GM23338 (cell line): ENCODE results near the gene F8A3.
"Not testable (repeated sequence)": the region's sequence is repeated elsewhere in the genome, so short reads cannot be mapped to it uniquely, and the experiment has no call there.

Experiments
- CREB1 ChIP-seq: fragments of 250-450 bp; sonication (Bioruptor Pico); IDR thresholded peaks from 2 replicates; pipeline ENCODE4 v1.5.0; 2020; ENCODE audit warnings: low read depth, mild to moderate bottlenecking, moderate library complexity
- EZH2 ChIP-seq: fragments of 200-600 bp; sonication (generic); IDR thresholded peaks from one replicate; pipeline ENCODE4 v1.8.0; 2017; ENCODE audit warnings: antibody characterized with exemption, mild to moderate bottlenecking, low read depth; ENCODE audit not compliant: unreplicated experiment
- EZH2phosphoT487 ChIP-seq: fragments of 200-600 bp; sonication (generic); IDR thresholded peaks from one replicate; pipeline ENCODE4 v1.8.1; 2018; ENCODE audit warnings: antibody characterized with exemption; ENCODE audit not compliant: unreplicated experiment
- JUNB ChIP-seq: IDR thresholded peaks from one replicate; pipeline ENCODE4 v1.6.1; 2016; ENCODE audit warnings: antibody characterized with exemption; ENCODE audit not compliant: unreplicated experiment
- POLR2AphosphoS5 ChIP-seq: IDR thresholded peaks from 2 replicates; pipeline ENCODE4 v1.6.1; 2016; ENCODE audit warnings: antibody characterized with exemption, low read depth
- STAT1 ChIP-seq: IDR thresholded peaks from one replicate; pipeline ENCODE4 v1.6.1; 2016; ENCODE audit warnings: antibody characterized with exemption; ENCODE audit not compliant: unreplicated experiment
- ZNF114 ChIP-seq: fragments of 250-450 bp; sonication (Bioruptor Pico); IDR thresholded peaks from 2 replicates; pipeline ENCODE4 v1.5.0; 2020; ENCODE audit warnings: mild to moderate bottlenecking, moderate library complexity
- ZNF331 ChIP-seq: fragments of 250-450 bp; sonication (Bioruptor Pico); IDR thresholded peaks from 2 replicates; pipeline ENCODE4 v1.5.0; 2020; ENCODE audit warnings: low read depth, mild to moderate bottlenecking, moderate library complexity
- TF ChIP-seq, protein P1 (sequence below), 2 experiments: fragments of 200-600 bp in 1 of 2; sonication (generic) in 1 of 2; conservative IDR thresholded peaks; 2 replicates each; pipeline versions ENCODE4 v1.5.1 to v1.6.1; 2016 to 2017; ENCODE audit warnings: antibody characterized with exemption in 2 of 2, low read depth in 2 of 2, mild to moderate bottlenecking in 2 of 2, moderate library complexity in 1 of 2
- TF ChIP-seq, protein P2 (sequence below): IDR thresholded peaks from one replicate; pipeline ENCODE4 v1.6.1; 2018; ENCODE audit warnings: antibody characterized with exemption; ENCODE audit not compliant: unreplicated experiment
- TF ChIP-seq, protein P3 (sequence below): fragments of 250-450 bp; sonication (Bioruptor Pico); IDR thresholded peaks from 2 replicates; pipeline ENCODE4 v1.5.0; 2020; ENCODE audit warnings: mild to moderate bottlenecking, moderate library complexity

DNA sequence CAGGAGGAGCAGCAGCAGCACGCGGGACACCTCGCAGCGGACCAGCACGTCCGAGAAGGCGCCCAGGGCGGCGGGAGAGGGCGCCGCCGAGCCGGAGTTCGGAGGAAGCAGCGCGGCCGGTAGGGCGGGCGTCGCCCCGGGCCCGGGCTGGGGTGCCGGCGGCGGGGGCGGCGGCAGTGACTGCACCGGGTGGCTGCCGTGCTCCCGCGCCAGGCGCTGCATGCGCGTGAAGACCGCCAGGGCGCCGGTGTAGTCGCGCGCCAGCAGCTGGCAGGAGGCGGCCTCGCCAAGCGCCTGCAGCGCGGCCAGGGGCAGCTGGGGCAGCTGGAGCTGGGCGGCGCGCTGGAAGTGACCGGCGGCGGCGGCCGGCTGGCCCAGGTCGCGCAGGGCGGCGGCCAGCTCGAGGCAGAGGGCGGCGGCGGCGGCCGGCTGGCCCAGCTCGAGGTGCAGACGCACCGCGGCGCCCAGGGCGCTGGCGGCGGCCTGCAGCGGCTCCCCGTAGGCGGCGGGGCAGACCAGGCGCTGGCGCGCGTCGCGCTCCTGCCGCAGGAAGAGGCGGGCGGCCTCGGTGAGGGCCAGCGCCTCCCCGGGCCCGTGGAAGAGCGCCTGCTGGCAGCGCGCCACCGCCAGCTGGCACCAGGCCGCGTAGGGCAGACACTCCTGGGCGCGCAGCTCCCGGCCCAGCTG, 516 bp downstream of the F8A3 start:
- TF ChIP-seq, protein P1, sequence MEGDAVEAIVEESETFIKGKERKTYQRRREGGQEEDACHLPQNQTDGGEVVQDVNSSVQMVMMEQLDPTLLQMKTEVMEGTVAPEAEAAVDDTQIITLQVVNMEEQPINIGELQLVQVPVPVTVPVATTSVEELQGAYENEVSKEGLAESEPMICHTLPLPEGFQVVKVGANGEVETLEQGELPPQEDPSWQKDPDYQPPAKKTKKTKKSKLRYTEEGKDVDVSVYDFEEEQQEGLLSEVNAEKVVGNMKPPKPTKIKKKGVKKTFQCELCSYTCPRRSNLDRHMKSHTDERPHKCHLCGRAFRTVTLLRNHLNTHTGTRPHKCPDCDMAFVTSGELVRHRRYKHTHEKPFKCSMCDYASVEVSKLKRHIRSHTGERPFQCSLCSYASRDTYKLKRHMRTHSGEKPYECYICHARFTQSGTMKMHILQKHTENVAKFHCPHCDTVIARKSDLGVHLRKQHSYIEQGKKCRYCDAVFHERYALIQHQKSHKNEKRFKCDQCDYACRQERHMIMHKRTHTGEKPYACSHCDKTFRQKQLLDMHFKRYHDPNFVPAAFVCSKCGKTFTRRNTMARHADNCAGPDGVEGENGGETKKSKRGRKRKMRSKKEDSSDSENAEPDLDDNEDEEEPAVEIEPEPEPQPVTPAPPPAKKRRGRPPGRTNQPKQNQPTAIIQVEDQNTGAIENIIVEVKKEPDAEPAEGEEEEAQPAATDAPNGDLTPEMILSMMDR (conservative IDR thresholded peaks at IDR 0.05; ENCODE audit: low read depth in 2 of 2) = not testable (repeated sequence)
- TF ChIP-seq POLR2AphosphoS5; STAT1; CREB1 (CRISPR knock-in tag); EZH2; ZNF114 (CRISPR knock-in tag); JUNB; EZH2phosphoT487; ZNF331 (CRISPR knock-in tag): not testable (repeated sequence)
- TF ChIP-seq, protein P2, sequence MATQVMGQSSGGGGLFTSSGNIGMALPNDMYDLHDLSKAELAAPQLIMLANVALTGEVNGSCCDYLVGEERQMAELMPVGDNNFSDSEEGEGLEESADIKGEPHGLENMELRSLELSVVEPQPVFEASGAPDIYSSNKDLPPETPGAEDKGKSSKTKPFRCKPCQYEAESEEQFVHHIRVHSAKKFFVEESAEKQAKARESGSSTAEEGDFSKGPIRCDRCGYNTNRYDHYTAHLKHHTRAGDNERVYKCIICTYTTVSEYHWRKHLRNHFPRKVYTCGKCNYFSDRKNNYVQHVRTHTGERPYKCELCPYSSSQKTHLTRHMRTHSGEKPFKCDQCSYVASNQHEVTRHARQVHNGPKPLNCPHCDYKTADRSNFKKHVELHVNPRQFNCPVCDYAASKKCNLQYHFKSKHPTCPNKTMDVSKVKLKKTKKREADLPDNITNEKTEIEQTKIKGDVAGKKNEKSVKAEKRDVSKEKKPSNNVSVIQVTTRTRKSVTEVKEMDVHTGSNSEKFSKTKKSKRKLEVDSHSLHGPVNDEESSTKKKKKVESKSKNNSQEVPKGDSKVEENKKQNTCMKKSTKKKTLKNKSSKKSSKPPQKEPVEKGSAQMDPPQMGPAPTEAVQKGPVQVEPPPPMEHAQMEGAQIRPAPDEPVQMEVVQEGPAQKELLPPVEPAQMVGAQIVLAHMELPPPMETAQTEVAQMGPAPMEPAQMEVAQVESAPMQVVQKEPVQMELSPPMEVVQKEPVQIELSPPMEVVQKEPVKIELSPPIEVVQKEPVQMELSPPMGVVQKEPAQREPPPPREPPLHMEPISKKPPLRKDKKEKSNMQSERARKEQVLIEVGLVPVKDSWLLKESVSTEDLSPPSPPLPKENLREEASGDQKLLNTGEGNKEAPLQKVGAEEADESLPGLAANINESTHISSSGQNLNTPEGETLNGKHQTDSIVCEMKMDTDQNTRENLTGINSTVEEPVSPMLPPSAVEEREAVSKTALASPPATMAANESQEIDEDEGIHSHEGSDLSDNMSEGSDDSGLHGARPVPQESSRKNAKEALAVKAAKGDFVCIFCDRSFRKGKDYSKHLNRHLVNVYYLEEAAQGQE = not testable (repeated sequence)
- TF ChIP-seq, protein P3, sequence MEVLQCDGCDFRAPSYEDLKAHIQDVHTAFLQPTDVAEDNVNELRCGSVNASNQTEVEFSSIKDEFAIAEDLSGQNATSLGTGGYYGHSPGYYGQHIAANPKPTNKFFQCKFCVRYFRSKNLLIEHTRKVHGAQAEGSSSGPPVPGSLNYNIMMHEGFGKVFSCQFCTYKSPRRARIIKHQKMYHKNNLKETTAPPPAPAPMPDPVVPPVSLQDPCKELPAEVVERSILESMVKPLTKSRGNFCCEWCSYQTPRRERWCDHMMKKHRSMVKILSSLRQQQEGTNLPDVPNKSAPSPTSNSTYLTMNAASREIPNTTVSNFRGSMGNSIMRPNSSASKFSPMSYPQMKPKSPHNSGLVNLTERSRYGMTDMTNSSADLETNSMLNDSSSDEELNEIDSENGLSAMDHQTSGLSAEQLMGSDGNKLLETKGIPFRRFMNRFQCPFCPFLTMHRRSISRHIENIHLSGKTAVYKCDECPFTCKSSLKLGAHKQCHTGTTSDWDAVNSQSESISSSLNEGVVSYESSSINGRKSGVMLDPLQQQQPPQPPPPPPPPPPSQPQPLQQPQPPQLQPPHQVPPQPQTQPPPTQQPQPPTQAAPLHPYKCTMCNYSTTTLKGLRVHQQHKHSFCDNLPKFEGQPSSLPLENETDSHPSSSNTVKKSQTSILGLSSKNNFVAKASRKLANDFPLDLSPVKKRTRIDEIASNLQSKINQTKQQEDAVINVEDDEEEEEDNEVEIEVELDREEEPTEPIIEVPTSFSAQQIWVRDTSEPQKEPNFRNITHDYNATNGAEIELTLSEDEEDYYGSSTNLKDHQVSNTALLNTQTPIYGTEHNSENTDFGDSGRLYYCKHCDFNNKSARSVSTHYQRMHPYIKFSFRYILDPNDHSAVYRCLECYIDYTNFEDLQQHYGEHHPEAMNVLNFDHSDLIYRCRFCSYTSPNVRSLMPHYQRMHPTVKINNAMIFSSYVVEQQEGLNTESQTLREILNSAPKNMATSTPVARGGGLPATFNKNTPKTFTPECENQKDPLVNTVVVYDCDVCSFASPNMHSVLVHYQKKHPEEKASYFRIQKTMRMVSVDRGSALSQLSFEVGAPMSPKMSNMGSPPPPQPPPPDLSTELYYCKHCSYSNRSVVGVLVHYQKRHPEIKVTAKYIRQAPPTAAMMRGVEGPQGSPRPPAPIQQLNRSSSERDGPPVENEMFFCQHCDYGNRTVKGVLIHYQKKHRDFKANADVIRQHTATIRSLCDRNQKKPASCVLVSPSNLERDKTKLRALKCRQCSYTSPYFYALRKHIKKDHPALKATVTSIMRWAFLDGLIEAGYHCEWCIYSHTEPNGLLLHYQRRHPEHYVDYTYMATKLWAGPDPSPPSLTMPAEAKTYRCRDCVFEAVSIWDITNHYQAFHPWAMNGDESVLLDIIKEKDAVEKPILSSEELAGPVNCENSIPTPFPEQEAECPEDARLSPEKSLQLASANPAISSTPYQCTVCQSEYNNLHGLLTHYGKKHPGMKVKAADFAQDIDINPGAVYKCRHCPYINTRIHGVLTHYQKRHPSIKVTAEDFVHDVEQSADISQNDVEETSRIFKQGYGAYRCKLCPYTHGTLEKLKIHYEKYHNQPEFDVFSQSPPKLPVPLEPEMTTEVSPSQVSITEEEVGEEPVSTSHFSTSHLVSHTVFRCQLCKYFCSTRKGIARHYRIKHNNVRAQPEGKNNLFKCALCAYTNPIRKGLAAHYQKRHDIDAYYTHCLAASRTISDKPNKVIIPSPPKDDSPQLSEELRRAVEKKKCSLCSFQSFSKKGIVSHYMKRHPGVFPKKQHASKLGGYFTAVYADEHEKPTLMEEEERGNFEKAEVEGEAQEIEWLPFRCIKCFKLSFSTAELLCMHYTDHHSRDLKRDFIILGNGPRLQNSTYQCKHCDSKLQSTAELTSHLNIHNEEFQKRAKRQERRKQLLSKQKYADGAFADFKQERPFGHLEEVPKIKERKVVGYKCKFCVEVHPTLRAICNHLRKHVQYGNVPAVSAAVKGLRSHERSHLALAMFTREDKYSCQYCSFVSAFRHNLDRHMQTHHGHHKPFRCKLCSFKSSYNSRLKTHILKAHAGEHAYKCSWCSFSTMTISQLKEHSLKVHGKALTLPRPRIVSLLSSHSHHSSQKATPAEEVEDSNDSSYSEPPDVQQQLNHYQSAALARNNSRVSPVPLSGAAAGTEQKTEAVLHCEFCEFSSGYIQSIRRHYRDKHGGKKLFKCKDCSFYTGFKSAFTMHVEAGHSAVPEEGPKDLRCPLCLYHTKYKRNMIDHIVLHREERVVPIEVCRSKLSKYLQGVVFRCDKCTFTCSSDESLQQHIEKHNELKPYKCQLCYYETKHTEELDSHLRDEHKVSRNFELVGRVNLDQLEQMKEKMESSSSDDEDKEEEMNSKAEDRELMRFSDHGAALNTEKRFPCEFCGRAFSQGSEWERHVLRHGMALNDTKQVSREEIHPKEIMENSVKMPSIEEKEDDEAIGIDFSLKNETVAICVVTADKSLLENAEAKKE = not testable (repeated sequence)
